Progenitor cell of endocrine pancreas (in vitro differentiated cells): ENCODE results near the gene RFNG. TPM values are rescaled to one million over a fixed set of nuclear protein-coding genes. Genes with fewer than 3 reads are reported as not detected.
A peak's percentile ranks its signal among the peaks of the same experiment; 100 is the strongest.

ENCODE experiments used
- DNase-seq: peaks from one replicate; pipeline ENCODE4 v3.0.0; 2021; ENCODE audit warnings: low spot score; ENCODE audit not compliant: unreplicated experiment
- H3K27ac Mint-ChIP-seq: 2 replicates; pipeline ENCODE4 v1.8.0; 2021; ENCODE audit warnings: mild to moderate bottlenecking, moderate library complexity, mixed read lengths
- H3K27me3 Mint-ChIP-seq: 2 replicates; pipeline ENCODE4 v1.8.0; 2021; ENCODE audit warnings: mixed read lengths
- H3K36me3 Mint-ChIP-seq: 2 replicates; pipeline ENCODE4 v1.8.0; 2022; ENCODE audit warnings: mixed read lengths; ENCODE audit not compliant: insufficient read depth
- H3K4me1 Mint-ChIP-seq: 2 replicates; pipeline ENCODE4 v1.8.0; 2021; ENCODE audit warnings: low read depth, mixed read lengths
- H3K4me3 Mint-ChIP-seq: 2 replicates; pipeline ENCODE4 v1.8.0; 2021; ENCODE audit warnings: low read depth, mild to moderate bottlenecking, moderate library complexity, mixed read lengths
- H3K9me3 Mint-ChIP-seq: 2 replicates; pipeline ENCODE4 v1.8.0; 2021; ENCODE audit warnings: low read depth, mixed read lengths
- CTCF ChIP-seq: fragments of 200-600 bp; sonication (generic); IDR thresholded peaks from one replicate; pipeline ENCODE4 v1.5.0; 2021; ENCODE audit warnings: antibody characterized with exemption, mild to moderate bottlenecking; ENCODE audit not compliant: unreplicated experiment
- total RNA-seq: library from RNA; stranded (reverse); gene quantifications from 2 replicates; pipeline ENCODE4 v1.2.1, GENCODE V29; 2021

The RFNG gene
- total RNA-seq, 1 donor from 2014 or later: 65.5 TPM

GRCh38 chr17:82029990-82030469 is 21.6 kb downstream of the RFNG start:
- Mint-ChIP-seq H3K36me3 (peaks cover 10% of the 10 kb centered on the region), H3K27me3 (peaks cover 4% of the 10 kb centered on the region), H3K4me1 (no peaks in the 10 kb centered on the region), H3K9me3 (no peaks in the 10 kb centered on the region), H3K27ac (no peak overlapping the region), H3K4me3 (peak overlapping the region; percentile 56)
- no peak for DNase-seq
- no peak for TF ChIP-seq CTCF

GRCh38 chr17:82029391-82029790 is 22.2 kb downstream of the RFNG start:
- TF ChIP-seq CTCF: no peak
- Mint-ChIP-seq H3K27me3 (peaks cover 2% of the 10 kb centered on the region), H3K4me3 (peak overlapping the region; percentile 56), H3K4me1 (no peaks in the 10 kb centered on the region), H3K27ac (no peak overlapping the region), H3K36me3 (peaks cover 8% of the 10 kb centered on the region), H3K9me3 (no peaks in the 10 kb centered on the region)
- no peak for DNase-seq

- no peak overlapping the region for H3K4me3 Mint-ChIP-seq
- H3K27ac Mint-ChIP-seq: no peak overlapping the region
- TF ChIP-seq CTCF: no peak
- H3K27me3 Mint-ChIP-seq: peaks cover 2% of the 10 kb centered on the region
- H3K4me1 Mint-ChIP-seq: peaks cover 3% of the 10 kb centered on the region
- no peaks in the 10 kb centered on the region for H3K9me3 Mint-ChIP-seq
- H3K36me3 Mint-ChIP-seq: peaks cover 8% of the 10 kb centered on the region
- no peak for DNase-seq
Observed at GRCh38 chr17:82028966-82029365, 22.6 kb downstream of the RFNG start.

- TF ChIP-seq CTCF: no peak
- Mint-ChIP-seq H3K27ac (no peak overlapping the region), H3K36me3 (peaks cover 8% of the 10 kb centered on the region), H3K27me3 (peaks cover 2% of the 10 kb centered on the region), H3K4me3 (no peak overlapping the region), H3K4me1 (peaks cover 6% of the 10 kb centered on the region), H3K9me3 (no peaks in the 10 kb centered on the region)
- DNase-seq: no peak
Observed at GRCh38 chr17:82028246-82028645, 23.4 kb downstream of the RFNG start.

GRCh38 chr17:82025401-82026107 is 26.1 kb downstream of the RFNG start:
- Mint-ChIP-seq H3K4me1 (peaks cover 11% of the 10 kb centered on the region), H3K4me3 (no peak overlapping the region), H3K36me3 (peaks cover 8% of the 10 kb centered on the region), H3K27me3 (no peaks in the 10 kb centered on the region), H3K27ac (no peak overlapping the region), H3K9me3 (no peaks in the 10 kb centered on the region)
- no peak for TF ChIP-seq CTCF
- no peak for DNase-seq
